Body of pancreas (tissue), 4 donors: ENCODE data around the gene ADAMTS15. TPM values are rescaled to one million over a fixed set of nuclear protein-coding genes. Genes with fewer than 3 reads are reported as not detected.

Source experiments
- ATAC-seq: fragments of 150-250 bp; one replicate; pipeline ENCODE4 v1.9.1; 2016
- DNase-seq, 4 donors: peaks; one replicate each; pipeline ENCODE4 v3.0.0-alpha.2; 2019
- H3K27ac ChIP-seq, 4 donors: fragments of 200-600 bp; sonication (generic); 1 replicate in 3 of 4; 2 replicates in 1 of 4; pipeline versions ENCODE4 v1.5.1 to v1.6.1; 2016 to 2019; ENCODE audit warnings: mild to moderate bottlenecking in 1 of 4, mixed read lengths in 1 of 4, moderate library complexity in 1 of 4
- H3K27me3 ChIP-seq, 2 donors: fragments of 200-600 bp; sonication (generic); one replicate each; pipeline ENCODE4 v1.6.0; 2016; ENCODE audit warnings: mild to moderate bottlenecking in 1 of 2
- H3K36me3 ChIP-seq, 2 donors: fragments of 200-600 bp; sonication (generic); replicated peaks in 1 of 2; 2 replicates each; pipeline ENCODE4 v1.5.1; 2016; ENCODE audit warnings: low read depth in 2 of 2; ENCODE audit not compliant: insufficient read depth in 1 of 2
- H3K4me1 ChIP-seq: fragments of 200-600 bp; sonication (generic); one replicate; pipeline ENCODE4 v1.6.0; 2016
- H3K4me3 ChIP-seq, 2 donors: fragments of 200-600 bp; sonication (generic); 1 replicate in 1 of 2; 2 replicates in 1 of 2; pipeline ENCODE4 v1.5.1; 2016 to 2019
- H3K9me3 ChIP-seq, 3 donors: fragments of 200-600 bp; sonication (generic); 1 replicate in 2 of 3; 2 replicates in 1 of 3; pipeline ENCODE4 v1.5.1; 2016
- CTCF ChIP-seq, 7 experiments: fragments of 450-650 bp in 4 of 7; fragments of 200-600 bp in 3 of 7; sonication (generic) in 3 of 7; IDR thresholded peaks; one replicate each; pipeline ENCODE4 v1.5.1; 2016 to 2019; ENCODE audit warnings: antibody characterized with exemption in 7 of 7
- POLR2A ChIP-seq, 3 donors: fragments of 450-650 bp; IDR thresholded peaks; one replicate each; pipeline ENCODE4 v1.6.1; 2016; ENCODE audit warnings: antibody characterized with exemption in 3 of 3, mild to moderate bottlenecking in 2 of 3
- WGBS, 2 donors: methylation state at CpG; one replicate each; pipeline ENCODE4 v1.1.5; 2017; 5-methylcytosine and 5-hydroxymethylcytosine counted together
- intact Hi-C: fragments of 100-400 bp; cut with DNase I; formaldehyde crosslinking; loops from one replicate; pipeline ENCODE4 v1.15.1; 2023
- total RNA-seq, 2 donors: library from RNA; depleted of rRNA; stranded (reverse); fragments of >200 nt; gene quantifications; one replicate each; pipeline ENCODE4 v1.1.0, GENCODE V29; 2016

The ADAMTS15 gene
- total RNA-seq, 2 donors from 2014 or later = 0.52 to 5.3 TPM

GRCh38 chr11:130471731-130472433 is 23.4 kb downstream of the ADAMTS15 start:
- H3K36me3 ChIP-seq = no peaks in the 10 kb centered on the region
- no peak for DNase-seq
- 72 to 80% methylated on average over 7 to 11 of the region's 11 CpGs for WGBS, 2 donors

GRCh38 chr11:130472434-130472961 is 24.1 kb downstream of the ADAMTS15 start:
- H3K27me3 ChIP-seq = no peaks in the 10 kb centered on the region
- no peaks in the 10 kb centered on the region for H3K9me3 ChIP-seq
- H3K4me1 ChIP-seq = no peaks in the 10 kb centered on the region
- H3K4me3 ChIP-seq = no peak overlapping the region
- intact Hi-C loops = no loop called here
- ATAC-seq = no peak
- no peak for DNase-seq
- WGBS, 2 donors = 80 to 87% methylated on average over 4 to 7 of the region's 7 CpGs
- H3K36me3 ChIP-seq = no peaks in the 10 kb centered on the region
- no peak for TF ChIP-seq POLR2A (IDR thresholded peaks at IDR 0.05)
- TF ChIP-seq CTCF (IDR thresholded peaks at IDR 0.05) = no peak
- H3K27ac ChIP-seq = no peak overlapping the region

More at GRCh38 chr11:130471731-130472433, 23.4 kb downstream of the ADAMTS15 start:
- intact Hi-C loops = no loop called here
- no peak overlapping the region for H3K27ac ChIP-seq
- H3K9me3 ChIP-seq = no peaks in the 10 kb centered on the region
- no peaks in the 10 kb centered on the region for H3K27me3 ChIP-seq
- no peak overlapping the region for H3K4me3 ChIP-seq
- ATAC-seq = no peak
- TF ChIP-seq POLR2A (IDR thresholded peaks at IDR 0.05) = no peak
- no peak for TF ChIP-seq CTCF (IDR thresholded peaks at IDR 0.05)
- H3K4me1 ChIP-seq = no peaks in the 10 kb centered on the region

- no peaks in the 10 kb centered on the region for H3K27me3 ChIP-seq
- DNase-seq = no peak
- no peak for TF ChIP-seq POLR2A (IDR thresholded peaks at IDR 0.05)
- no peak for TF ChIP-seq CTCF (IDR thresholded peaks at IDR 0.05)
- no peaks in the 10 kb centered on the region for H3K4me1 ChIP-seq
- H3K4me3 ChIP-seq = no peak overlapping the region
- no peaks in the 10 kb centered on the region for H3K36me3 ChIP-seq
- no peak for ATAC-seq
- H3K9me3 ChIP-seq = no peaks in the 10 kb centered on the region
- intact Hi-C loops = no loop called here
- 94% methylated on average over 21 to 31 of the region's 52 CpGs for WGBS, 2 donors
- no peak overlapping the region for H3K27ac ChIP-seq
These were observed 24.8 kb downstream of the ADAMTS15 start for GRCh38 chr11:130473056-130473794.

GRCh38 chr11:130473795-130474377 is 25.4 kb downstream of the ADAMTS15 start:
- Histone ChIP-seq H3K4me3 (no peak overlapping the region), H3K27ac (no peak overlapping the region), H3K36me3 (no peaks in the 10 kb centered on the region), H3K27me3 (no peaks in the 10 kb centered on the region), H3K4me1 (no peaks in the 10 kb centered on the region), H3K9me3 (no peaks in the 10 kb centered on the region)
- ATAC-seq = no peak
- DNase-seq = no peak
- TF ChIP-seq CTCF (IDR thresholded peaks at IDR 0.05) = no peak
- no peak for TF ChIP-seq POLR2A (IDR thresholded peaks at IDR 0.05)
- intact Hi-C loops = no loop called here
- 76 to 88% methylated on average over 7 to 21 of the region's 21 CpGs for WGBS, 2 donors
